ENCODE data around the gene MYOG.

MYOG gene

DNA sequence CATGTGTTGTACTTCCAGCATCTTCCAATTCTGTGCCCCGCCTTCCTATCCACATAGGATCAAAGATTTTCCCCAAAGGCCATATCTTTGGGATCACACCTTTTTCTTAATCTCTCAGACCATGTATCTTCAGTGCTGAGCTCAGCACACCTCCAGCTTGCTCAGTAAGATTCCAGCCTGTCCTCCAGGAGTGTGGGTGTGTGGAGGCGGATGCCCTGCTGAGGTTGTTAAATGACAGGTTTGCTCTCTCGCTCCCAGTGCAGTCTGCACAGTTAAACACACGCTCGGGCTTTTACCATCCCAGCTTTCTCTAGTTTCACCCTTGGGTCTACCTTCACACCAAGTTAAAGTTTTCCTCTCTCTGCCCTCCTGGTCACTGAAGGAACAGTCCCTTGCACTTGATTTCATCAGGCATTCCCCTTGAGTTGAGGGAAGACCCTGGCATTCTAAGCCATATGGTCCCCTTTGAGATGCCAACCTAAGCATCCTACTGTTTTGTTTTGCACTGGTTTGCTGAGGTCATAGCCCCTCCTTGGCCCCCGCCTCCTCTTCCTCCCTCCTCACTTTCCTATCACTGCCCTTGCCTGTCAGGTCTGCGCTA lies 13.7 kb downstream of the MYOG start:
- DNase-seq: no peak

DNA sequence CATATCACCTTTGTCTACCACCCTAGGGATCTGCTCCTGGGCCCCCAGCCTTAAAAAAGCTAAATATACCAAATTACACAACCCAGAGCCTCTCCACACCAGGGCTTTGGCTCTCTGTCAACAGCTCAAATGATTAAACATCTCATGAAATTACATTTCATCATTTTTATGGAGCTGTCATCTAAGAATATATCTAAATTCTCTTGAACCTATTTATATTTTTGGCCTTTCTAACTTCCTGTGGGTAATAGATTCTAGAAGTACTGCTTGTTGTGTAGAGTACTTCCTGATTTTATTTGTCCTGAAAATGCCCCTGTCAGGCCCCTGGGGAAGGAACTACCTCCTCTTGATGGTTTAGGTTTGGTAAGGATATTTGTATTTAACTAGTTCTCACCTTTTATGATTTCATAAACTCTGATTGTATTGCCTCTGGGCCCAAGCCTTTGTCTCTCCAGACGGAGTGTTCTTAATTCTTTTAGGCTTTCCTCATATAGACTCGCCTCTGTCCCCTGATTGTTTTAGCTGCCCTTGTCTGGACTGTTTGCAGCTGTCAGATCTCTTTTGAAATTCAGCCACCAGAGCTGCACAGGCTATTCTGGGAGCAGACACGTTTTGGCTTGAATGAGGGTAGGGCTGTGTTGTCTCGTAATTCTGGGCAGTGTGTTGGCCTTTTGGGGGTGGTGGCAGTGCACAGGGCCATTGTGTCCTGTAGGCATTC lies 16.6 kb downstream of the MYOG start:
- no peak for DNase-seq

DNA sequence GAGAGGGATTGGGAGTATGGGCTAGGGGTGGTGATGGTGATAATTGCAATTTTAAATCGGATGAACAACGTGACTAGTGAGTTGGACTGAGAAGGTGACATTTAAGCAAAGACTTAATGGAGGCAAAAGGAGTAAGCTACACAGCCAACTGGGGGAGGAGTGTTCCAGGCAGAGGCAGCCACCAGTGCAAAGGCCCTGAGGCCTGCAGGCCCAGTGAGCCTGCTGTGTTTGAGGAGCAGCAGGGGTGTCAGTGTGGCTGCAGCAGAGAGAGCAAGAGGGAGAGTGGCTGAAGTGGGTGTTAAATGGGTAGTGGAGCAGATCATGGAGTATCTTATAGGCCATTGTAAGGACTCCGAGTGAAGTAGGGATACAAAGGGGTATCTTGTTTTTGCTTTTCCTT lies 18.8 kb downstream of the MYOG start:
- DNase-seq: no peak

DNA sequence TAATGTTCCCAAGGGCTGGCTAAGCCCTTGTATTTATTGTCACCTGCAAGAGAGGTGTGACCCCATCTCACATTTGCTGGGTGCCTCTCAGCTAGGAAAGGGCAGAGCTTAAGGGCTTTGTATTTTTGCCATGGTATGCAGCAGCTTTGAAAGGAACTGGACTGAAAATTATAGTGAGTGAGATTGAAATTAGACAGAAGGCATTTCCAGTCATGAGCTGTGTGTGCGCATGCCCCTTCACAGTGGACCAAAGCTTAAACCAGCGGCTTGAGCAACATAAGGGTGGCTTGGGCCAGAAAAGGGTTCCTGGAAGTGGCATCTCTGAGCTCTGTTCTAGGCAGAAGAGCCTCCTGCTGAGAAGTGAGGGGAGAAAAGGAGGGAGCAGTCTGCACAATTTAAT lies 19.8 kb downstream of the MYOG start:
- no peak for DNase-seq

DNA sequence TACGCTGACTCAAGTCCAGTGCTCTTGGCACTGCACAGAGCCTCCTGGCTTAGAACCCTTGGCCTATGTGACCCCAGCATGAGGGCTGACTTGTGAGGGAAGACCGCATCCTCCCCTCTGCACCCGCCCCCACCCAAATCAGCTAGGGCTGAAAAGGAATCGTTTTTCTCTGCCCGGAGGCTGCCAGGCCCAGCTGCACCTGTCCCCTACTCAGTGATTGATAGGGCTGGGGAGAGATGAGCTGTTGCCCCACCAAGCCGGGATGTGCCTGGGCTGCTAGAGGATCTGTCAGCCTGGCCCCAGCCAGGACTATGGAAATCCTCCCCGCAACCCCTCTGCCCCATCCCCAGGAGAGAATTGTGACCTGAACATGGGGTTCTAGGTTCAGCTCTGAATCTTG lies 20.6 kb downstream of the MYOG start:
- DNase-seq: no peak

DNA sequence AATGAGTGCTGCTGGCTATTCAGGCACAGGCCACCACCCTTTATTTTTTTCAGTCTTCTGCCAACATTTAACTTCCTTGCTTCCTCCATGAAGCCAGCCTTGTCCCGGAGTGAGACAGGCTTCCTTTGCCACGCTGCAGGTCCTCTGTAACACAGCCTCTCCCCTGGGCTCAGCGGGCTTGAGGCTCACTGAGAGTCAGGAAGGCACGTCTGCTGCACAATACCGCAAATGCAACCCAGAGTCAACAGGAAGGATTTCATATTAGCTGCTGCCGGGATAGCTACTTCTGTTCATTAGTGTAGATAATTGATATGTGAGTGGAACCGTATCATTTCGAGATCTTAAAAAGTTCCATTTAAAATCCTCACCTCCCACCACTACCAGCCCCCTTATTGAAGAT lies 22.5 kb downstream of the MYOG start:
- no peak for DNase-seq

DNA sequence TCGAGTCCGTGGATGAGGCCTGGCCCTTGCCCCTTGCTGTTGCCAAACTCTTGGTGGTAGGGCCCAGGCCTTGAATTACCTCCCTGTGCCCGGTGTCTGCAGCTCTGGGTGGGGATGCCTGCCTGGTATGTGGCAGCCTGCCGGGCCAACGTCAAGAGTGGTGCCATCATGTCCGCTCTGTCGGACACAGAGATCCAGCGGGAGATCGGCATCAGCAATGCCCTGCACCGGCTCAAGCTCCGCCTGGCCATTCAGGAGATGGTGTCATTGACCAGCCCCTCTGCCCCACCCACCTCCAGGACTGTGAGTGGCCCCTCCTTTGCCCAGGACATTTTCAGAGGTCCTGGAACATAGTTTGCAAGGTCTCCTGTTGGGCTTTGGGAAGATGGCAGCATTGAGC lies 25.7 kb downstream of the MYOG start:
- DNase-seq: no peak

DNA sequence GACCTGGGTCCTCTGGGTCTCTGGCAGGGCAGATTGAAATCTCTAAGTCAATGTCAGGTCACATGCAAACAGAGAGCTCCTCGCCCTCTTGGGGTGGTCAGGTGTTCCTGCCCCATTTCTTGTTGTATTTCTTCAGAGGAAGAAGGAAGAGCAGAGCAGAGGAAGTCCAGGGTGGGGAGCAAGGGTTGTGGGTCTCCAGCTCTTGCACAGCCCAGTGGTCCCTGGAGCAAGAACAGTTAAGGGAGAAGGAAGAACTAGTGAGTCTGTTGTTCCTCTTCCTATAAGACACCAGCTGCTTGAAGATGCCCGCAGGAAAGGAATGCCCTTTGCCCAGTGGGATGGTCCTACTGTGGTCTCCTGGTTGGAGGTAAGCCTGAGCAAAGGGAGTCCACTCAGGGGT lies 26.3 kb downstream of the MYOG start:
- DNase-seq: no peak

DNA sequence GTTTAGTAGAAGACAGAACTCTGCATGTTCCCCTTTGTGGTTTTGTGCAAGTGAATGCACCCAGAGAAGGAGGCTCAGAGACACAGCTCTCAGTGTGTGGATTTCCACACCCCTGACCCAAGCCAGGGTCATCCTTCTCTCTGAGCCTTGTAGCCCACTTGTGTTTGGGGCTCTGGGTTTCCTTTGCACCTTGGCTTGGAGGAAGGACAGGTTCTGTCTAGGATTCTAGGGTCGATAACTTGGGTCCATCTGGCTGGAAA lies 27.2 kb downstream of the MYOG start:
- no peak for DNase-seq

DNA sequence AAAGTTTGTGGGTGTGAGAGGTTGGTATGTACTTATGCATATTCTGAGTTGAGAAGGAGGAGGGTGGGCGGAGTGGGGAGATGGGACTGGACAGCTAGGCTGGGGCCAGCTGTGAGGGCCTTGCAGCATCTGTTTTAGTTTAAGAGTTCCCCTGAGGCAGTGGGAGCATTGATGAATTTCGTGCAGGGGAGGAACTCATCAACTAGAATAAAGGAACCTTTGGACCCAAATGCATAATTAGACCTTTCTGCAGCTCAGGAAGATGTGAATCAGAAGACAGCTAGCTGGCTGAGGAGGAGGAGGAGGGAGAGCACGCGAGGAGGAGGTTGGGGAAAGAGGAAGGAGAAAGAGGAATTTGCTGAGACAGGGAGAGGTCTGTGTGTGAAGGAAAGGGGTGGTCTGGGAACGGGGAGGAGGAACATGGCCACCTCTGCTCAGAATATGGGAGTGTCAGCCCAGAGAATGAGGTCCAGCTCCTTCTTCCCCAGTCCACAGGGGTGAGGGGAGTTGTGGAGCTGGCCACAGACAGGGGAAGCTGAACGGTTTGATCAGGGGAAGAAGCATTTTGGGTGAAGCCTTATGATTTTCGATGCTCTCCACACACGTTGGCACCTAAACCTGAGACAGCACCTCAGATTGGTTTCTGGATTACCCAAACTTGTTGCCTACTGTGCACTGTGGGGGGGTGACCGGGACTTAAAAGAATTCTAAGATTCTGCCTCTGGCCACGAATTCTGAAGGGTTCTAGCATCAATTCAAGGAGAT lies 27.7 kb downstream of the MYOG start:
- DNase-seq: peak; percentile 67

DNA sequence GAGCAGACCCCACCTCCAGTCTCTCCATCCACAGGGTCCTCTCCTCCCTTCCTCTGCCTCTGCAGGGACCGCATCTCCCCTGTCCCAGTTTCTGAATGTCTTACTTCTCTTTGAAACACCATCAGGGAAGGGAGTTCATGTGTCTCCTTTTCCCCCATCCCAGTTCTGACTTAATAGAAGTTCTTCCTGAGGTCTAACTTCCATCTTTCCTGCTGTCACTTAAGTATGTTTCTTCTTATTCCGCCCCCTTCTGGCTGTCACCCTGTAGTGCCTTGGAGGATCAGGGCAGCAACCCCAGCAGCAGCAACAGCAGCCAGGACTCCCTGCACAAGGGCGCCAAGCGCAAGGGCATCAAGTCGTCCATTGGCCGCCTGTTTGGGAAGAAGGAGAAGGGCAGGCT lies 29.3 kb downstream of the MYOG start:
- DNase-seq: no peak

DNA sequence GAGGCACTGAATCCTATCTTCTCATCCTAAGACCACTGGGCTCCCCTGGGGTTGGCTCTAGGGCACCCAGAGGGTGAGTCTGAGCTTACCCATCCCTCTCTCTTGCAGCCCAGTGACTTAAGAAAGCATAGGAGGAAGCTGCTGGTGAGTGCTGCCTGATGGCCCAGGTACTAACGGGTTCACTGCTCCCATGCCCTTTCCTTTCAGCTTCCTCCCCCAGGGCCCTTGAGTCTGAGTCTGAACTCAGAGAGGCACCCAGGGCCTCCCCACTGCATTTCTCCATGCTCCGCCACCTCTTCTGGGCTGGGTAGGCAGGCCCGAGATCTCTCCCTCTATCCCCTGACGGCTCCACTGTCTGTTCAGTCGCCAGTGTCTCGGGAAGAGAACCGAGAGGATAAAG lies 29.8 kb downstream of the MYOG start:
- DNase-seq: no peak

DNA sequence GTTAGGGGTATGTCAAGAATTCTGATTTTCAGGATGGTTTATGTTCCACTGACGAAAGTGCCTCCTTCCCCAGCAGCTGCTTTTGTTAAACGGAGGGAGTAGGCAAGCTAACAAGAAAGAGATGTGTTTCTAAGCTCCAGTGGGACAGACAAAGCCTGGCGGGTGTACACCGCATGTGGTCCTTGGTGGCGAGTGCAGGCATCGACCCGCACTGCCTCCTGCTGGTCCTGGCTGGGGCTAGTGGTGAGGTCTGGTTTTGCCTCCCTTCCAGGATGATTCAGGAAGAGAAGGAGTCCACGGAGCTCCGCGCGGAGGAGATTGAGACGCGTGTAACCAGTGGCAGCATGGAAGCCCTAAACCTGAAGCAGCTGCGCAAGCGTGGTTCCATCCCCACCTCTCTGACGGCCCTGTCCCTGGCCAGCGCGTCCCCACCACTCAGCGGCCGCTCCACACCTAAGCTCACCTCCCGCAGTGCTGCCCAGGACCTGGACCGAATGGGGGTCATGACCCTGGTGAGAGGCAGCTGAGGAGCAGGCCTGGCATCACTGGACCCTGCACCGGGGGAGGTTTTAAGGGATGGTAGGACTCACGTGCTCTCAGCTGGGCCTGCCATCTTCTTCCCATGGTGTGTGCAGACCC lies 30.5 kb downstream of the MYOG start:
- no peak for DNase-seq

DNA sequence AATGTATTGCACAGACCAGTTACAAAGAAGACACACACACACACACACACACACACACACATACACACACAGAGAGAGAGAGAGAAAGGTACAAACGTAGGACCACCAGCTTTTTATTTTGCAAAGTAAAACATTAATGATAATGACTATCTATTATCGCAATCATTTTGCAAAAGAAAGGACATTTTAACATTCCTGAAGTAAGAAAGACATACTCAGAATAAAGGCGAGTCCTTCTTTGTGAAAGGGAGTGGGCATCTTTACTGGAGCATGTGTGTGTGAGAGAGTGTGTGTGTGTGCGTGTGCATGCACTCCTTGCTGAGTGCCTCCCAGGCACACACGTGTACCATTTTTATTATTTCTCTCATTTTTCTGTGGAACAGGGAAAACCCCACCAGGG lies 31.2 kb downstream of the MYOG start:
- no peak for DNase-seq

DNA sequence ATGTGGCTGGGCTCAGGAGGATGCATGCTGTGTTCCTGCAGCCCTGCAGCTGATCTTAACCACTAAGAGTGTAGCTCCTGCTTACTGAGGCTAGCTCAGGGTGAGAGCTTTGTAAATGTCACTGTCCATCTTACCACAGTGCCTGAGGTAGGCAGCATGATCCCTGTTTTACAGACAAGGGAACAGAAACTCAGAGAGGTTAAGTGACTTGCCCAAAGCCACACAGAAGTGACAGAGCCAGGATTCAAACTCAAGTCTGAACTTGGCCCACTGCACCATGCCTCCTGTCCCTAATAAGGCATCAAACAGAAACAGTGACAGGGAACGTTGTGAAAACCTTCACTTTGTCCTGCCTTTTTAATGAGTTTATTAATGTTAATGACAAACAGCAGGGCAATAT lies 31.6 kb downstream of the MYOG start:
- no peak for DNase-seq

DNA sequence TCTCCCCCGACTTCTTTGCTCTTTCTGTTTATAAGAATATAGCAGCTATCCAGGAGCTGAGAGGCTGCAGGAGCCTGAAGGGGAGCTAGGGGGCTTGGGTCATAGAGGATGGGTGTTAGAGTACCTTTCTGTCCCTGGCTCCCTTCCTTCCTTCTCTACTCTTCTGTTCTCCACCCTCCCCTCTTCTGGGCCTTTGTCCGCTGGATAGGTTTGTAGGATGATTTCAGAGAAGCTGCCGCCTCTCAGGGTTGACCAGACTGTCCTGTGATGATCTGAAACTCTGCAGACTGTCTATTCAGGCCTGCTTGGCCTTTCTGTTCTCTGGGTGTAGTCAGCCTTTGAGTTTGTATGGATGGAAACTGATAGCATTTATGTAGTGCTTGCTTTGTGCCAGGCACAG lies 33.2 kb downstream of the MYOG start:
- DNase-seq: no peak

DNA sequence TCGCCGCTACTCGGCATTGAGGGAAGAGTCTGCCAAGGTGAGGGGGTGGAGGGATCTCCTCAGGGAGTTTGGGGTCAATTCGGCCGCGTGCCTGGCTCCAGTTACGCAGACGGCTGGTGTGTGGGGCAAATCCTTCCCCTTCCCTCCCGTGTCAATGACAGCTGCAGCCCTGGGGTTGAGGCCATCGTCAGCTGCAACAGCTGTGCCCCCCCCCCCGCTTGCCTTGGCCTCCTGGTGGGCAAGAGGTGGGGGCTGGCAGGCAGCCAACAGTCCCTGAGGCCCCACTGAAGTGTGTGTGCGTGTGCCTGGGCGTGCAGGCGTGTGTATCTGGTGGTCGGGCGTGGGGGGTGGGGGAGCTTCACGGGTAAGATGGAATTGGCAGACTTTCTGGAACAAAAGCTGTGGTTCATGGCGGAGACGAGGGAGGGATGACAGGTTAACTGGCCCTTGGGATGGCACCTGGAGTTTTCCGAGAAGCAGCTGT lies 33.9 kb downstream of the MYOG start:
- DNase-seq: no peak

DNA sequence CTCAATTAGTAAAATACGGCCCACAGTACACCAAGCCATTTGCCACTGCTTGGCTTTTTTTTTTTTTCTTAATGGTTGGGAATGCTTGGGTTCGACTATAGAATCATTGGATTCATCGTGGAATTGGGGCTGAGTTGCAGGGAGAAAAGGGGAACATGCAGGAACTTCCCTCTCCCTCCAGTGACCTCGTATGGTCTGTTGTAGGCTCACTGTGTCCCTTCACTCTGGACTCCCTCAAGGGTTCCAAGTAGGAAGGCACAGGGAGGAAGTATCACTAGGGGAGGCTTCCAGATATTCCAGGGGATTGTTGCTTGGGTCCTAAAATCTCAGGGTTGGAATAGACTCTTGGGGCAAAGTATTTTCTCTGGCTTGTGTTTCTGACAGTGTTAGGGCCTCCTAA lies 35.0 kb downstream of the MYOG start:
- no peak for DNase-seq

DNA sequence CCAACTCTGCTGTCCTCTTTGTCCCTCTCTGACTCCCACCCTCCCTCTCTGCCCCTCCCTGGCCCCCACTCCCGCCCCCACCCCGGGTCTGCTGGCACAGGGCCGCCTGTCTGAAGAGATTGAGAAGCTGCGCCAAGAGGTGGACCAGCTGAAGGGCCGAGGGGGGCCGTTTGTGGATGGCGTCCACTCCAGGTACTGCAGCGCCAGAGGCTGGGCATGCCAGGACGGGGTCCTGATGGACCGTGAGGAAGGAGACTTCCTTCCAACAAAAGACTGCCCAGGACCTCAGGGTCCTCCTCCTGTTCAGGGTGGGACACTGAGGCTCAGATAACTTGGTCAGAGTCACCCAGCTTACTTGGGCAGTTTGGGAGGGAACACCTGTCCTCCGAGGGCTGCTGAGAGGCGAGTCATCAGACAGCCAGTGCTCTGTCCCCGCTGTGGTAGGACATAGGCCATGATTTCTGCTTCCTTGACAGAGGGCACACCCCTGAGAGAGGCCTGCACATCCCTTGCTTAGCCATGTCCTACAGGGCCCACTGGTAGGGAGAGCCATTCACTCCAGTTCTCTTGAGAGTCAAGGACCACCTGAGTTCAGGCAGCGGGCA lies 36.1 kb downstream of the MYOG start:
- DNase-seq: no peak

DNA sequence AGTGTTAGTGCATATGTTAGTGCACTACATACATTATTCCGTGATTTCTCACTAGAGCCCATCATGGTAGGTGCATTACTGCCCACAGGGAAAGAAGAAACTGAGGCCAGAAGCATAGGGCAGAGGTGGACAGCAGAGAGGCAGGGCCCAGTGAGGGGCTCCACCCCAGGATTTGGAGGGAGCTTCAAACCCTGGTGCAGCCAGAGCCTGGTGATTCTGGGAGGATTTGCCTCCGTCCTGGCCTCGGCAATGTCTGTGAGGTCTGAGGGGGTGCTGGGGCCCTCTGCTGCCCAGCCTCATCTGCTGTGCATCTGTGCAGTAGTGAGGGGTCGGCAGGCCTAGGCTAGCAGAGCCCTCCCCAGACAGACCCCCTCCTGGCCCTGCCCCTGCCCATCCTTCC lies 36.7 kb downstream of the MYOG start:
- no peak for DNase-seq

DNA sequence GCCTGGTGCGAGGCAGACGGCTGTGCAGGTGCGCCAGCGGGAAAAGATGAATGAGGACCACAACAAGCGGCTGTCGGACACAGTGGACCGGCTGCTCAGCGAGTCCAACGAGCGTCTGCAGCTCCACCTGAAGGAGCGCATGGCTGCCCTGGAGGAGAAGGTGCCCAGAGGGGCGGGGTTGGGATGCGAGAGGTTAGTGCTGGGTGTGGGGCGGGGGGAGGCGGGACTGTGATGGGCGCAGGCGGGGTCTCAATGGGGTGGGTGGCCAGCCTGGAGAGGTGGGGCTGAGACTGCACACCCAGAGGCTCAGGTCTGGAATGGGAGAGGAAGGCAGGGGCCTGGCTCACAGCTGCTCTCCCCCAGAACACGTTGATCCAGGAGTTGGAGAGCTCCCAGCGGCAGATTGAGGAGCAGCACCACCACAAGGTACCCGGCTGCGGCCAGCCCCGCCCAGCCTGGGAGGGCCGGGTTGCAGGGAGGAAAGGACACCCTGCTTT lies 37.2 kb downstream of the MYOG start:
- no peak for DNase-seq

DNA sequence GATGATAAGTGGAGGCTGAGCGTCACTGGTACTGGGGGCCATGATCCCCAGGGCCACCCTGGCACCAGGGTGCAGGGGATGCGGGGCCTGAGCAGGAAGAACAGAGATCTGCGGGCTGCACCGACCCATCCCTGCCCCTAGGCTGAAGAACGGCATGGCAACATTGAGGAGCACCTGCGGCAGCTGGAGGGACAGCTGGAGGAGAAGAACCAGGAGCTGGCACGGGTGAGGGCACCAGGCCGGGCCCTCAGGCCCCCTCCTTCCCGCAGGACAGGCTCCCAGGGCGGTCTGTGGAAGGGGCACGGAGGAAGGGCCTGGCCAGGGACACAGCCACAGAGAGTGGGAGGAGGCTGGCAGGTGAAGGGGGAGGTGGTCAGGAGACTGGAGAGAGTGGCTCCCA lies 37.7 kb downstream of the MYOG start:
- no peak for DNase-seq

DNA sequence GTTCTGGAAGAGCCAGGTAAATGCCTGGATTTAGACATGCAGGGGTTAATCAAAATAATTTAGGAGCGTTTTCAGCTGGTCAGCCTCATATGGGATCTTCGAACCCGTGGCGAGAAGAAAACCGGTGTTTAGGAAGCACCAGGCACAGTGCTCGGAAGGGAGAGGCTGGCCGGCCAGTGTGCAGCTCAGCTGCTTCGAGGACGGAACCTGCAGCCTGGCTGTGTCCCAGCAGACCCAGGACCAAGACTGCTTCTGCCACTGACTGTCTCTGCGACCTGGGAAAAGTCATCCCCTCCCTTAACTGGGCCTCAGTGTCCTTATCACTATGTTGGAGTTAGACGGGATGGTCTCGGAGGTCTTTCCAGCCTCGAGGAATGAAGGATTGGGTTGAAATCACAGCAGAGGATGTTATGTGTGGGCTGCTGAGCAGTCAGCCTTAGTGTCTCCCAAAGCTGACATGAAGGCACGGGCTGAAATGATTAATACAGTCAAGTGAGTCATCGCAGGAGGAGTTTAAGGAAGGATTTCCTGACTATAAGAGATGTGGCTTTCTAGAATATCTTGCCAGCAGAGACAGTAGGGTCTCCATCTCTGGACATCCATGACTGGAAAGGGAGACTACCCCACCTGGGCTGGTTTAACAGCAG lies 38.7 kb downstream of the MYOG start:
- peak; percentile 85 for DNase-seq
